OCI-LY1 (cell line): ENCODE measurements around the gene CHRNB2.

Source experiments
- H2AFZ ChIP-seq: fragments of 200-600 bp; sonication (generic), shearing (Covaris generic); 2 replicates; pipeline ENCODE4 v1.6.0; 2014; ENCODE audit warnings: antibody characterized with exemption, mild to moderate bottlenecking, low read length
- H3F3A ChIP-seq: fragments of 200-600 bp; sonication (generic), shearing (Covaris generic); 2 replicates; pipeline ENCODE4 v1.6.0; 2014; ENCODE audit warnings: mild to moderate bottlenecking, antibody characterized with exemption, low read length, moderate library complexity; ENCODE audit not compliant: insufficient read depth
- H3K27ac ChIP-seq: fragments of 200-600 bp; sonication (generic); 2 replicates; pipeline ENCODE4 v1.5.1; 2014; ENCODE audit warnings: low read length, mixed run types, mild to moderate bottlenecking, low read depth; ENCODE audit not compliant: poor library complexity, severe bottlenecking
- H3K27me3 ChIP-seq: fragments of 200-600 bp; sonication (generic); 2 replicates; pipeline ENCODE4 v1.6.0; 2014; ENCODE audit warnings: antibody characterized with exemption, mild to moderate bottlenecking, low read length, moderate library complexity; ENCODE audit not compliant: insufficient read depth
- H3K36me3 ChIP-seq: fragments of 200-600 bp; sonication (generic); 2 replicates; pipeline ENCODE4 v1.6.1; 2014; ENCODE audit warnings: mild to moderate bottlenecking, antibody characterized with exemption, low read length, moderate library complexity, mixed read lengths; ENCODE audit not compliant: insufficient read depth
- H3K4me1 ChIP-seq: fragments of 200-600 bp; sonication (generic); 2 replicates; pipeline ENCODE4 v1.5.1; 2014; ENCODE audit warnings: mild to moderate bottlenecking, low read length, moderate library complexity; ENCODE audit not compliant: insufficient read depth, severe bottlenecking
- H3K4me2 ChIP-seq: fragments of 200-600 bp; sonication (generic), shearing (Covaris generic); 2 replicates; pipeline ENCODE4 v1.6.1; 2014; ENCODE audit warnings: low read length
- H3K4me3 ChIP-seq: fragments of 200-600 bp; sonication (generic); 2 replicates; pipeline ENCODE4 v1.5.1; 2014; ENCODE audit warnings: low read length, low read depth, mild to moderate bottlenecking, mixed read lengths; ENCODE audit not compliant: poor library complexity, severe bottlenecking
- H3K79me2 ChIP-seq: fragments of 200-600 bp; shearing (Covaris generic); 2 replicates; pipeline ENCODE4 v1.6.1; 2016; ENCODE audit warnings: mixed run types, low read length, mixed read lengths; ENCODE audit not compliant: insufficient read depth
- H3K9ac ChIP-seq: fragments of 200-600 bp; sonication (generic), shearing (Covaris generic); 2 replicates; pipeline ENCODE4 v1.6.1; 2014; ENCODE audit warnings: mild to moderate bottlenecking, low read length, mixed read lengths
- H3K9me2 ChIP-seq: fragments of 200-600 bp; sonication (generic), shearing (Covaris generic); 2 replicates; pipeline ENCODE4 v1.6.1; 2014; ENCODE audit warnings: low read depth, mild to moderate bottlenecking, low read length, mixed read lengths
- H3K9me3 ChIP-seq: fragments of 200-600 bp; shearing (Covaris generic); 2 replicates; pipeline ENCODE4 v1.6.1; 2014; ENCODE audit warnings: low read length, mixed read lengths
- H4K20me1 ChIP-seq: fragments of 200-600 bp; sonication (generic), shearing (Covaris generic); 2 replicates; pipeline ENCODE4 v1.6.0; 2016; ENCODE audit warnings: mild to moderate bottlenecking, low read length; ENCODE audit not compliant: insufficient read depth
- EZH2 ChIP-seq: fragments of 200-600 bp; sonication (generic), shearing (Covaris generic); IDR thresholded peaks from 2 replicates; pipeline ENCODE4 v1.8.0; 2017; ENCODE audit warnings: borderline replicate concordance, mixed run types, mild to moderate bottlenecking, antibody characterized with exemption, low read length, moderate library complexity, mixed read lengths
- TF ChIP-seq, protein P1 (sequence below): fragments of 200-600 bp; sonication (generic), shearing (Covaris generic); IDR thresholded peaks from 2 replicates; pipeline ENCODE4 v1.5.1; 2017; ENCODE audit warnings: mild to moderate bottlenecking, antibody characterized with exemption, low read length, moderate library complexity, mixed read lengths

Gene CHRNB2

DNA sequence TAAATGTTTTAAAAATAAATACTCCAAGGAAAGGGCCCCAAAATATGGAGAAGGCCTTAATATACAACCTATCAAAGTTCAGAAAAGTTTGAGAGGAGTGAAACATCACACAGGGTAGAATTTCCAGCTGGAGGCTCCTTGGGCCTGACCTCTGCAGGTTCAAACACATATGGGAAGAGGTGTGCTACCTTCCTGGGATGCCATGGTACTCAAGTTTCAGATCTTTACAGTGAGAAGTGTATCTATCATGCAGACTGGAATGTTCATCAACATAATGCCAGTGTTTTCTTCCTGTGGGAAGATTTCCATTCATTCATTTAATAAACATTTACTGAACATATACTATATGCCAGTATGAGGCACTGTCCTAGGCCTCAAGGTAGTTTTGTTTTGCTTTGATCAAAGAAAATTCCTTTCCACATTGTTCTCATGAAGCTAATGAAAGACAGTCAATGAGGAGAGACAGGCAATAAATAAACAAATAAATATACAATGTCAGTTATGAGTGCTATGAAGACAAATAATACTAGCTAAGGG lies 55.0 kb downstream of the CHRNB2 start:
- Histone ChIP-seq H2AFZ (no peak overlapping the region), H3K9me2 (no peaks in the 10 kb centered on the region), H3F3A (no peaks in the 10 kb centered on the region), H3K4me1 (peaks cover 20% of the 10 kb centered on the region), H3K27me3 (no peaks in the 10 kb centered on the region), H3K4me2 (no peak overlapping the region), H3K27ac (no peak overlapping the region), H4K20me1 (no peaks in the 10 kb centered on the region), H3K4me3 (no peak overlapping the region), H3K9ac (no peak overlapping the region), H3K79me2 (peaks cover 76% of the 10 kb centered on the region), H3K36me3 (peaks cover 29% of the 10 kb centered on the region; the same call in 1 of the 2 replicates), H3K9me3 (no peaks in the 10 kb centered on the region)
- TF ChIP-seq, protein P1, sequence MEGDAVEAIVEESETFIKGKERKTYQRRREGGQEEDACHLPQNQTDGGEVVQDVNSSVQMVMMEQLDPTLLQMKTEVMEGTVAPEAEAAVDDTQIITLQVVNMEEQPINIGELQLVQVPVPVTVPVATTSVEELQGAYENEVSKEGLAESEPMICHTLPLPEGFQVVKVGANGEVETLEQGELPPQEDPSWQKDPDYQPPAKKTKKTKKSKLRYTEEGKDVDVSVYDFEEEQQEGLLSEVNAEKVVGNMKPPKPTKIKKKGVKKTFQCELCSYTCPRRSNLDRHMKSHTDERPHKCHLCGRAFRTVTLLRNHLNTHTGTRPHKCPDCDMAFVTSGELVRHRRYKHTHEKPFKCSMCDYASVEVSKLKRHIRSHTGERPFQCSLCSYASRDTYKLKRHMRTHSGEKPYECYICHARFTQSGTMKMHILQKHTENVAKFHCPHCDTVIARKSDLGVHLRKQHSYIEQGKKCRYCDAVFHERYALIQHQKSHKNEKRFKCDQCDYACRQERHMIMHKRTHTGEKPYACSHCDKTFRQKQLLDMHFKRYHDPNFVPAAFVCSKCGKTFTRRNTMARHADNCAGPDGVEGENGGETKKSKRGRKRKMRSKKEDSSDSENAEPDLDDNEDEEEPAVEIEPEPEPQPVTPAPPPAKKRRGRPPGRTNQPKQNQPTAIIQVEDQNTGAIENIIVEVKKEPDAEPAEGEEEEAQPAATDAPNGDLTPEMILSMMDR = no peak
- no peak for TF ChIP-seq EZH2

DNA sequence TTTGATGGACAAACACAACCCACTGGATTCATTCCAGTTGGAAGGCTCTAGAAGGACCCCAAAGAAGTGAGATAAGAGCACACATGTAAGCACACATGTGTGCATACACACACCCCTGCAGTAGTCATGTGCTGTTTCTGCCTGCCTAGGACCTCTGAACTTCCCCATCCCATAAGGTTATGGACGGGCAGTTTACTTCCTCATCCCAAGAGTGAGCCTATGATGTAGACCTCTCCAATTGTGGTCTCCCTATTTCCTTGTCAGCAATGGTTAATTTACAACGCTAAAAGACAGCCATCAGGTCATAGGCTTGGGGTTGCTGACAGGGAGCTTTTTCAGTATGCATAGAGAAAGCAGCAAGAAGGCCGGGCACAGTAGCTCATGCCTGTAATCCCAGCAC lies 55.8 kb downstream of the CHRNB2 start:
- peaks cover 25% of the 10 kb centered on the region for H3K4me1 ChIP-seq

DNA sequence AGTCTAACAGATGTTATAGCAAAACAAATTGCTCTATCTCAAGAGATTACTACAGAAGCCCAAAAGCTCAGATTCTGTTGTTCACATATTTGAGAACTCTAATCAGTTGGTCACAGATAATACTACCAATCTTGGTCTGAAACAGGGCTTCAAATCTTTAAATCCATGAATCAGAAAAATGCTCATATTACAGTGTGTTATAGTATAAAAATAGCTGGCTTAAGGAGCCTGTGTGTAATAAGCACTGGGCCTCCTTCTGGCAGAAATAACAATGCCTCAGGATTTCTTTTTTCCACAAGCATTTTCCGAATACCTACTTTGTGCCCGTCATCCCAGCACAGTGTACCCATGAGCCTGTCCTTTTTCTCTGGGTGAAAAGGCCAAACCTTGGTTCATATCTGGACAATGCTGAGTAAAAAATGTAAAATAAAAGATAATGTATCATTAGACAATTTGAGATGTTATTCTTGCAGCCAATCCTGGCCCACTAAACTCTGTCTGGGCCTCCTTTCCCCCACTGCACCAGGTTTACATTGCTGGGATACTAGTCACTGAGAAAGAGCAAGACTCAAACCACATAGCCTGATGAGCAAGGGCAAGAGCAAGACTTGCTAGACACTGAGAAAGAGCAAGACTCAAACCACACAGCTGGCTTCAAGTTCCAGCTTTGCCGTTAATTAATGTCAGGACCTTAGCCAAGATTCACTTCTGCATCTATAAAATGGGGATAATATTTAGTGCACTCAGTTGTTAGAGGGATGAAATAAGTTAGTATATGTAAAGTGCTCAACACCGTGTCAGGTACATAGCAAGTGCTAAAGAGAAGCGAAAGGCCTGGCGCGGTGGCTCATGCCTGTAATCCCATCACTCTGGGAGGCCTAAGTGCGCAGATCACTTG lies 57.4 kb downstream of the CHRNB2 start:
- no peak for TF ChIP-seq EZH2
- TF ChIP-seq, protein P1 = no peak
- no peak overlapping the region for H3K4me2 ChIP-seq
- no peak overlapping the region for H3K27ac ChIP-seq
- H3K9me2 ChIP-seq = no peaks in the 10 kb centered on the region
- H3F3A ChIP-seq = no peaks in the 10 kb centered on the region
- H3K4me1 ChIP-seq = peaks cover 20% of the 10 kb centered on the region
- H3K27me3 ChIP-seq = no peaks in the 10 kb centered on the region; the same call in 1 of the 2 replicates
- H3K36me3 ChIP-seq = peaks cover 29% of the 10 kb centered on the region
- H2AFZ ChIP-seq = no peak overlapping the region
- no peaks in the 10 kb centered on the region for H3K9me3 ChIP-seq
- H3K9ac ChIP-seq = no peak overlapping the region
- H3K4me3 ChIP-seq = no peak overlapping the region
- H4K20me1 ChIP-seq = no peaks in the 10 kb centered on the region
- peaks cover 70% of the 10 kb centered on the region for H3K79me2 ChIP-seq

More for the DNA sequence above, 55.8 kb downstream of the CHRNB2 start:
- H3K4me2 ChIP-seq = no peak overlapping the region
- H3K9ac ChIP-seq = no peak overlapping the region
- H4K20me1 ChIP-seq = no peaks in the 10 kb centered on the region
- no peaks in the 10 kb centered on the region for H3K27me3 ChIP-seq
- H3K4me3 ChIP-seq = no peak overlapping the region
- peaks cover 29% of the 10 kb centered on the region; the same call in 1 of the 2 replicates for H3K36me3 ChIP-seq
- no peak overlapping the region for H3K27ac ChIP-seq
- H3K79me2 ChIP-seq = peaks cover 73% of the 10 kb centered on the region
- H3K9me2 ChIP-seq = no peaks in the 10 kb centered on the region
- H3K9me3 ChIP-seq = no peaks in the 10 kb centered on the region
- H3F3A ChIP-seq = no peaks in the 10 kb centered on the region
- TF ChIP-seq EZH2 = no peak
- TF ChIP-seq, protein P1 = no peak
- no peak overlapping the region for H2AFZ ChIP-seq
